Right lobe of liver (tissue), 6 donors: ENCODE results near the gene FKBP7. TPM values are rescaled to one million over a fixed set of nuclear protein-coding genes. Genes with fewer than 3 reads are reported as not detected.

Experiments used
- ATAC-seq, 4 donors: fragments of 200-7000 bp; cut with Tn5 transposase; one replicate each; pipeline ENCODE4 v1.9.1; 2020; ENCODE audit warnings: mild to moderate bottlenecking in 4 of 4, moderate library complexity in 4 of 4
- DNase-seq, 3 donors: peaks; one replicate each; pipeline ENCODE4 v3.0.0-alpha.2; 2020
- H3K27ac ChIP-seq, 3 donors: fragments of 200-600 bp; one replicate each; pipeline ENCODE4 v1.8.0; 2022
- H3K27me3 ChIP-seq, 2 donors: fragments of 200-600 bp; one replicate each; pipeline ENCODE4 v1.8.0; 2022
- H3K36me3 ChIP-seq, 4 donors: fragments of 200-600 bp; sonication (generic) in 1 of 4; one replicate each; pipeline versions ENCODE4 v1.5.1 to v1.8.0; 2017 to 2022; ENCODE audit warnings: control low read depth in 1 of 4
- H3K4me1 ChIP-seq, 4 donors: fragments of 200-600 bp; sonication (generic) in 1 of 4; one replicate each; pipeline versions ENCODE4 v1.5.1 to v1.8.0; 2017 to 2022; ENCODE audit warnings: control low read depth in 1 of 4
- H3K4me3 ChIP-seq, 3 donors: fragments of 200-600 bp; one replicate each; pipeline ENCODE4 v1.8.0; 2022
- H3K9me3 ChIP-seq, 4 donors: fragments of 200-600 bp; sonication (generic) in 1 of 4; one replicate each; pipeline versions ENCODE4 v1.5.1 to v1.8.0; 2017 to 2022; ENCODE audit warnings: control low read depth in 1 of 4
- CTCF ChIP-seq, 4 donors: fragments of 200-600 bp in 3 of 4; fragments of 450-650 bp in 1 of 4; IDR thresholded peaks; one replicate each; pipeline versions ENCODE4 v1.5.1 to v1.8.0; 2016 to 2022; ENCODE audit warnings: antibody characterized with exemption in 4 of 4, mild to moderate bottlenecking in 2 of 4
- POLR2A ChIP-seq: fragments of 450-650 bp; IDR thresholded peaks from one replicate; pipeline ENCODE4 v1.6.1; 2017; ENCODE audit warnings: antibody characterized with exemption, mild to moderate bottlenecking
- WGBS: methylation state at CpG from one replicate; pipeline ENCODE4 v1.1.6; 2018; ENCODE audit warnings: low coverage, low lambda C conversion rate; ENCODE audit not compliant: insufficient coverage; ENCODE audit errors: missing lambda C conversion rate; 5-methylcytosine and 5-hydroxymethylcytosine counted together
- intact Hi-C, 2 donors: fragments of 100-400 bp; cut with DNase I; formaldehyde crosslinking; loops; one replicate each; pipeline versions ENCODE4 v1.11.2 to v1.14.1; 2022
- total RNA-seq, 6 experiments: library from RNA; depleted of rRNA in 2 of 6; stranded (reverse); fragments of >200 nt in 2 of 6; fragmentation: NEBNext Ultra II Directional in 3 of 6; extraction: Animal tissue kit (Norgen Biotek cat#: 25700) in 3 of 6; gene quantifications; one replicate each; pipeline versions ENCODE4 v1.1.0 to v1.2.4, GENCODE V29; 2016 to 2023
- donor health status: DM: no; HTN: yes; CAD: no.
- donor health status: DM: no; HTN: no; CAD: no.
- donor health status: DM: no; HTN: no; CAD: no.
- donor health status: DM: no; HTN: yes; CAD: no.
- donor health status: DM: no; HTN: yes; CAD: no.

FKBP7 gene
- total RNA-seq, 6 experiments from 2014 or later: 2.5 to 12.7 (median 4.8) TPM

GRCh38 chr2:178455947-178456346 is 22.5 kb downstream of the FKBP7 start:
- Histone ChIP-seq H3K4me3 (no peak overlapping the region), H3K4me1 (peaks cover 0 to 6% (median 0%) of the 10 kb centered on the region in 4 donors), H3K27me3 (no peaks in the 10 kb centered on the region), H3K9me3 (no peaks in the 10 kb centered on the region), H3K27ac (no peak overlapping the region), H3K36me3 (no peaks in the 10 kb centered on the region)
- no peak for DNase-seq
- ATAC-seq: no peak
- intact Hi-C loops: no loop called here
- TF ChIP-seq CTCF (IDR thresholded peaks at IDR 0.05): no peak
- 91% methylated on average over 5 of the region's 5 CpGs for WGBS

GRCh38 chr2:178452870-178453269 is 25.5 kb downstream of the FKBP7 start:
- TF ChIP-seq POLR2A (no peak), CTCF (IDR thresholded peaks at IDR 0.05) (no peak)
- Histone ChIP-seq H3K4me1 (peaks cover 0 to 15% (median 6%) of the 10 kb centered on the region in 4 donors), H3K27me3 (no peaks in the 10 kb centered on the region), H3K4me3 (no peak overlapping the region), H3K36me3 (peaks cover 0 to 6% (median 1%) of the 10 kb centered on the region in 4 donors), H3K27ac (no peak overlapping the region), H3K9me3 (no peaks in the 10 kb centered on the region)
- intact Hi-C loops: no loop called here
- ATAC-seq (no peak), DNase-seq (no peak)
- 82% methylated on average over 5 of the region's 5 CpGs for WGBS

GRCh38 chr2:178452334-178452733 is 26.1 kb downstream of the FKBP7 start:
- Histone ChIP-seq H3K4me1 (peaks cover 0 to 16% (median 6%) of the 10 kb centered on the region in 4 donors), H3K27ac (no peak overlapping the region), H3K4me3 (no peak overlapping the region), H3K36me3 (peaks cover 0 to 11% (median 5%) of the 10 kb centered on the region in 4 donors), H3K27me3 (no peaks in the 10 kb centered on the region), H3K9me3 (no peaks in the 10 kb centered on the region)
- intact Hi-C loops: no loop called here
- no peak for ATAC-seq
- 83% methylated on average over 2 of the region's 2 CpGs for WGBS
- DNase-seq: no peak
- TF ChIP-seq POLR2A: no peak
- no peak for TF ChIP-seq CTCF (IDR thresholded peaks at IDR 0.05)

- H3K4me3 ChIP-seq: peak within 1 kb of the TSS; percentile 72 to 88 (median 88)
- H3K9me3 ChIP-seq: no peaks in the 10 kb centered on the region
- H3K27ac ChIP-seq: peak within 1 kb of the TSS; percentile 92 to 98 (median 93)
- H3K27me3 ChIP-seq: no peaks in the 10 kb centered on the region
- WGBS: 0% methylated on average over 16 of the region's 76 CpGs
- TF ChIP-seq POLR2A: peak; percentile 98
- peak in 1 of 4 donors; percentile 29 for TF ChIP-seq CTCF (IDR thresholded peaks at IDR 0.05)
- DNase-seq (peak; percentile 99), ATAC-seq (peak; percentile 95 to 99 (median 96))
- peaks cover 0 to 23% (median 12%) of the 10 kb centered on the region in 4 donors for H3K36me3 ChIP-seq
- intact Hi-C loops: no loop called here
- peaks cover 0 to 16% (median 6%) of the 10 kb centered on the region in 4 donors for H3K4me1 ChIP-seq
Observed at GRCh38 chr2:178450774-178451525, 27.4 kb downstream of the FKBP7 start, which contains the start of the genes PJVK and PRKRA. TSS of gene PJVK (plus strand) at chr2:178451378. CDS start at chr2:178453410, 2,032 bp downstream. TSS of gene PRKRA (minus strand) at chr2:178451175. CDS start at chr2:178451030, 145 bp downstream.
